B cell (primary cell): ENCODE data around the gene TMEM134. TPM values are rescaled to one million over a fixed set of nuclear protein-coding genes. Genes with fewer than 3 reads are reported as not detected.

Experiments
- ATAC-seq: fragments of 200-7000 bp; cut with Tn5 transposase; one replicate; pipeline ENCODE4 v1.10.0; 2021; ENCODE audit warnings: low read depth, mild to moderate bottlenecking, moderate number of reproducible peaks, moderate library complexity
- CTCF ChIA-PET: fragments of 350-600 bp; sonication (Branson Sonifier 250); formaldehyde crosslinking; loops from one replicate; lab custom pipeline; 2021; ENCODE audit warnings: antibody characterized with exemption, inconsistent platforms; lab: Charles Lee
- POLR2A ChIA-PET: fragments of 350-600 bp; sonication (Branson Sonifier 250); formaldehyde crosslinking; loops from one replicate; lab custom pipeline; 2021; ENCODE audit warnings: antibody characterized with exemption; lab: Charles Lee
- DNase-seq: peaks from one replicate; pipeline ENCODE4 v3.0.0; 2013
- H2AFZ ChIP-seq: 2 replicates; pipeline ENCODE4 v1.6.1; 2012; ENCODE audit warnings: mild to moderate bottlenecking, low read depth, low read length; ENCODE audit not compliant: insufficient read depth, poor library complexity, severe bottlenecking
- H3K27ac ChIP-seq, 2 donors: 1 replicate in 1 of 2; 2 replicates in 1 of 2; pipeline ENCODE4 v1.5.1; 2012 to 2013; ENCODE audit warnings: low read length in 2 of 2, mild to moderate bottlenecking in 2 of 2, moderate library complexity in 1 of 2
- H3K27me3 ChIP-seq, 4 experiments: fragments of 200-600 bp in 1 of 4; sonication (generic) in 1 of 4; replicated peaks in 1 of 4; 1 replicate in 2 of 4; 2 replicates in 2 of 4; pipeline versions ENCODE4 v1.6.1 to v1.7.0; 2013 to 2016; ENCODE audit warnings: low read length in 3 of 4, mild to moderate bottlenecking in 2 of 4, mixed read lengths in 1 of 4, moderate library complexity in 1 of 4; ENCODE audit not compliant: insufficient read depth in 4 of 4, control insufficient read depth in 3 of 4; ENCODE audit errors: control extremely low read depth in 1 of 4
- H3K36me3 ChIP-seq, 2 experiments: replicated peaks in 1 of 2; 1 replicate in 1 of 2; 2 replicates in 1 of 2; pipeline versions ENCODE4 v1.6.1 to v1.7.1; 2013; ENCODE audit warnings: low read length in 1 of 2; ENCODE audit not compliant: insufficient read depth in 2 of 2, control insufficient read depth in 1 of 2; ENCODE audit errors: control extremely low read depth in 1 of 2, extremely low read depth in 1 of 2
- H3K4me1 ChIP-seq, 2 donors: fragments of 200-600 bp in 1 of 2; sonication (generic) in 1 of 2; 1 replicate in 1 of 2; 2 replicates in 1 of 2; pipeline versions ENCODE4 v1.5.1 to v1.6.1; 2013 to 2017; ENCODE audit warnings: low read length in 2 of 2; ENCODE audit not compliant: control insufficient read depth in 2 of 2, insufficient read depth in 2 of 2
- H3K4me2 ChIP-seq: replicated peaks from 2 replicates; pipeline ENCODE3; 2012; ENCODE audit warnings: mild to moderate bottlenecking, low read depth, low read length; ENCODE audit not compliant: poor library complexity, severe bottlenecking
- H3K4me3 ChIP-seq, 5 experiments: fragments of 200-600 bp in 1 of 5; sonication (generic) in 1 of 5; 1 replicate in 3 of 5; 2 replicates in 2 of 5; pipeline versions ENCODE4 v1.5.1 to v1.7.0; 2011 to 2016; ENCODE audit warnings: low read length in 4 of 5, mild to moderate bottlenecking in 4 of 5, low read depth in 2 of 5, control low read depth in 1 of 5, moderate library complexity in 1 of 5; ENCODE audit not compliant: insufficient read depth in 1 of 5; ENCODE audit errors: control extremely low read depth in 1 of 5, extremely low read depth in 1 of 5
- H3K79me2 ChIP-seq: fragments of 200-600 bp; sonication (generic); one replicate; pipeline ENCODE4 v1.6.0; 2016; ENCODE audit warnings: low read length; ENCODE audit not compliant: control insufficient read depth, insufficient read depth
- H3K9ac ChIP-seq: fragments of 200-600 bp; sonication (generic); 2 replicates; pipeline ENCODE4 v1.6.1; 2017; ENCODE audit warnings: mild to moderate bottlenecking, low read length, moderate library complexity
- H3K9me3 ChIP-seq, 3 donors: one replicate each; pipeline versions ENCODE4 v1.6.1 to v1.7.1; 2013; ENCODE audit warnings: low read length in 2 of 3; ENCODE audit not compliant: control insufficient read depth in 2 of 3, insufficient read depth in 1 of 3; ENCODE audit errors: control extremely low read depth in 1 of 3
- H4K20me1 ChIP-seq: 2 replicates; pipeline ENCODE4 v1.6.0; 2012; ENCODE audit warnings: mild to moderate bottlenecking, low read length; ENCODE audit not compliant: insufficient read depth, control insufficient read depth, poor library complexity, severe bottlenecking
- H3K27ac Mint-ChIP-seq: one replicate; pipeline ENCODE4 v1.8.0; 2021; ENCODE audit warnings: mixed read lengths
- H3K27me3 Mint-ChIP-seq: one replicate; pipeline ENCODE4 v1.8.0; 2021; ENCODE audit warnings: mixed read lengths
- H3K4me1 Mint-ChIP-seq: one replicate; pipeline ENCODE4 v1.8.0; 2021; ENCODE audit warnings: mixed read lengths
- H3K4me3 Mint-ChIP-seq: one replicate; pipeline ENCODE4 v1.8.0; 2021; ENCODE audit warnings: mixed read lengths
- H3K9me3 Mint-ChIP-seq: one replicate; pipeline ENCODE4 v1.8.0; 2022; ENCODE audit warnings: mixed read lengths; ENCODE audit not compliant: insufficient read depth
- CTCF ChIP-seq: fragments of 200-600 bp; IDR thresholded peaks from one replicate; pipeline ENCODE4 v1.8.0; 2022; ENCODE audit warnings: antibody characterized with exemption, mild to moderate bottlenecking
- EZH2 ChIP-seq: IDR thresholded peaks from 2 replicates; pipeline ENCODE4 v1.6.1; 2012; ENCODE audit warnings: borderline replicate concordance, low read depth, mild to moderate bottlenecking, moderate library complexity, low read length; ENCODE audit not compliant: insufficient read depth, poor library complexity, severe bottlenecking
- WGBS: methylation state at CpG from one replicate; pipeline ENCODE4 v1.1.5; 2013; ENCODE audit warnings: missing lambda C conversion rate; ENCODE audit not compliant: insufficient coverage; 5-methylcytosine and 5-hydroxymethylcytosine counted together
- intact Hi-C: fragments of 100-400 bp; cut with micrococcal nuclease; formaldehyde crosslinking; loops from one replicate; pipeline ENCODE4 v1.10.0; 2022
- polyA plus RNA-seq: library from polyadenylated mRNA; depleted of rRNA; stranded (reverse); fragments of >200 nt; gene quantifications from 2 replicates; pipeline ENCODE4 v1.2.3, GENCODE V29; 2012
- total RNA-seq, 2 donors: library from RNA; stranded (reverse); fragments of 120-200 nt in 1 of 2; gene quantifications; 1 replicate in 1 of 2; 2 replicates in 1 of 2; pipeline versions ENCODE4 v1.2.3 to v1.2.4, GENCODE V29; 2013 to 2022

TMEM134 gene
- total and polyA plus RNA-seq, 2 donors (not counting 1 experiment from before 2014, with no cell fraction given): 167 to 197 TPM

- CTCF ChIA-PET: interaction anchor here (0.8 to 1.5 kb wide), 7 partner anchors 38 to 153 kb away, joined by 3 to 7 read pairs (median 3); partner anchors contain the start of genes GSTP1, PPP1CA, PTPRCAP and RAD9A
- Histone ChIP-seq H3K36me3 (peaks cover 0 to 18% of the 10 kb centered on the region in 2 experiments), H3K9ac (peak overlapping the region; percentile 89), H3K4me3 (peak overlapping the region; percentile 57 to 88 (median 79)), H4K20me1 (peaks cover 46% of the 10 kb centered on the region), H3K4me2 (peak overlapping the region; percentile 97), H2AFZ (peak overlapping the region; percentile 91), H3K27ac (peak overlapping the region; percentile 84 to 98), H3K27me3 (peaks cover 0 to 16% (median 4%) of the 10 kb centered on the region in 4 experiments), H3K79me2 (peaks cover 32% of the 10 kb centered on the region), H3K9me3 (no peaks in the 10 kb centered on the region), H3K4me1 (peaks cover 40 to 50% of the 10 kb centered on the region in 2 donors)
- intact Hi-C loops: loop anchor here (5.0 kb wide), 2 partner anchors 240 to 265 kb away; partner anchors contain the start of gene GRK2
- Mint-ChIP-seq H3K4me1 (peaks cover 44% of the 10 kb centered on the region), H3K27ac (peak overlapping the region; percentile 95), H3K4me3 (peak overlapping the region; percentile 92), H3K27me3 (peaks cover 6% of the 10 kb centered on the region), H3K9me3 (no peaks in the 10 kb centered on the region)
- 37% methylated on average over 33 of the region's 33 CpGs for WGBS
- ATAC-seq (no peak), DNase-seq (no peak)
- POLR2A ChIA-PET: interaction anchor here (0.6 to 1.6 kb wide), 8 partner anchors 21 to 267 kb away, joined by 3 to 10 read pairs (median 4); partner anchors contain the start of genes POLD4, PPP1CA and TBC1D10C
- TF ChIP-seq EZH2: no peak
- no peak for TF ChIP-seq CTCF
Observed at GRCh38 chr11:67507242-67507863, 38.3 kb upstream of the TMEM134 start.
